ENCODE measurements around the gene PRKAG2. TPM values are rescaled to one million over a fixed set of nuclear protein-coding genes. Genes with fewer than 3 reads are reported as not detected.

The PRKAG2 gene
- polyA plus RNA-seq, 3 donors, result 29.2 to 59.8 (median 30.9) TPM

GRCh38 chr7:151716323-151716722 is 160.6 kb downstream of the PRKAG2 start:
- H3K36me3 ChIP-seq (replicated peaks in 1 of 2; ENCODE audit: control insufficient read depth in 1 of 2, insufficient read depth in 2 of 2, low read length in 2 of 2), result peaks cover 5 to 36% of the 10 kb centered on the region in 2 donors
- H3K4me1 ChIP-seq (ENCODE audit: control insufficient read depth in 1 of 2, insufficient read depth in 2 of 2, low read length in 2 of 2), result no peaks in the 10 kb centered on the region
- peaks cover 8% of the 10 kb centered on the region for H3K4me1 Mint-ChIP-seq
- no peaks in the 10 kb centered on the region for H3K9me3 ChIP-seq (replicated peaks in 1 of 2; ENCODE audit: control insufficient read depth in 1 of 2, insufficient read depth in 1 of 2, low read length in 2 of 2)
- H3K27ac Mint-ChIP-seq, result peak overlapping the region in 3 of 7 donors; percentile 26 to 84 (median 80)
- no peak overlapping the region for H3K27ac ChIP-seq (ENCODE audit: low read depth in 1 of 2, low read length in 2 of 2)
- no peak for TF ChIP-seq CTCF (IDR thresholded peaks at IDR 0.05)
- peaks cover 36 to 62% of the 10 kb centered on the region in 2 donors for H3K36me3 Mint-ChIP-seq
- no peak overlapping the region for H3K4me2 ChIP-seq (replicated peaks; ENCODE audit: extremely low read depth, low read length, poor library complexity, severe bottlenecking)
- H3K9me3 Mint-ChIP-seq, result peaks cover 0 to 2% (median 0%) of the 10 kb centered on the region in 7 donors
- H3K4me3 Mint-ChIP-seq, result no peak overlapping the region
- no peak overlapping the region for H3K9ac ChIP-seq (ENCODE audit: insufficient read depth, low read length, poor library complexity, severe bottlenecking)
- H2AFZ ChIP-seq (ENCODE audit: insufficient read depth, low read depth, low read length, poor library complexity, severe bottlenecking), result no peak overlapping the region
- H3K79me2 ChIP-seq (ENCODE audit: insufficient read depth, low read length), result no peaks in the 10 kb centered on the region
- H3K27me3 ChIP-seq (ENCODE audit: control insufficient read depth in 2 of 2, insufficient read depth in 2 of 2, low read length in 2 of 2), result no peaks in the 10 kb centered on the region
- no peak overlapping the region for H3K4me3 ChIP-seq (replicated peaks in 1 of 3; ENCODE audit: low read depth in 2 of 3, low read length in 3 of 3)
- 83% methylated on average over 2 of the region's 5 CpGs for WGBS (ENCODE audit: insufficient coverage)
- intact Hi-C loops (cut with micrococcal nuclease), result no loop called here
- no peak for DNase-seq
- H3K27me3 Mint-ChIP-seq (ENCODE audit: low read depth in 3 of 3), result peaks cover 0 to 3% (median 0%) of the 10 kb centered on the region in 3 donors
- H4K20me1 ChIP-seq (ENCODE audit: insufficient read depth, low read length), result peaks cover 96% of the 10 kb centered on the region

- H3K4me3 Mint-ChIP-seq, result no peak overlapping the region
- H3K4me1 ChIP-seq (ENCODE audit: control insufficient read depth in 1 of 2, insufficient read depth in 2 of 2, low read length in 2 of 2), result no peaks in the 10 kb centered on the region
- peak overlapping the region in 3 of 7 donors; percentile 40 to 84 (median 80) for H3K27ac Mint-ChIP-seq
- peaks cover 36 to 62% of the 10 kb centered on the region in 2 donors for H3K36me3 Mint-ChIP-seq
- intact Hi-C loops (cut with micrococcal nuclease), result no loop called here
- H3K79me2 ChIP-seq (ENCODE audit: insufficient read depth, low read length), result no peaks in the 10 kb centered on the region
- H2AFZ ChIP-seq (ENCODE audit: insufficient read depth, low read depth, low read length, poor library complexity, severe bottlenecking), result no peak overlapping the region
- H3K9me3 Mint-ChIP-seq, result peaks cover 0 to 2% (median 0%) of the 10 kb centered on the region in 7 donors
- DNase-seq, result no peak
- H3K36me3 ChIP-seq (replicated peaks in 1 of 2; ENCODE audit: control insufficient read depth in 1 of 2, insufficient read depth in 2 of 2, low read length in 2 of 2), result peaks cover 5 to 36% of the 10 kb centered on the region in 2 donors
- TF ChIP-seq CTCF (IDR thresholded peaks at IDR 0.05), result no peak
- H3K27me3 Mint-ChIP-seq (ENCODE audit: low read depth in 3 of 3), result peaks cover 0 to 3% (median 0%) of the 10 kb centered on the region in 3 donors
- no peak overlapping the region for H3K9ac ChIP-seq (ENCODE audit: insufficient read depth, low read length, poor library complexity, severe bottlenecking)
- no peak overlapping the region for H3K4me3 ChIP-seq (replicated peaks in 1 of 3; ENCODE audit: low read depth in 2 of 3, low read length in 3 of 3)
- no peaks in the 10 kb centered on the region for H3K9me3 ChIP-seq (replicated peaks in 1 of 2; ENCODE audit: control insufficient read depth in 1 of 2, insufficient read depth in 1 of 2, low read length in 2 of 2)
- peaks cover 8% of the 10 kb centered on the region for H3K4me1 Mint-ChIP-seq
- peaks cover 96% of the 10 kb centered on the region for H4K20me1 ChIP-seq (ENCODE audit: insufficient read depth, low read length)
- no peaks in the 10 kb centered on the region for H3K27me3 ChIP-seq (ENCODE audit: control insufficient read depth in 2 of 2, insufficient read depth in 2 of 2, low read length in 2 of 2)
- 92% methylated on average over 6 of the region's 14 CpGs for WGBS (ENCODE audit: insufficient coverage)
- no peak overlapping the region for H3K4me2 ChIP-seq (replicated peaks; ENCODE audit: extremely low read depth, low read length, poor library complexity, severe bottlenecking)
- H3K27ac ChIP-seq (ENCODE audit: low read depth in 1 of 2, low read length in 2 of 2), result no peak overlapping the region
These were observed 161.1 kb downstream of the PRKAG2 start for GRCh38 chr7:151715666-151716315.
